GM21526 (cell line): Measurements from ENCODE around the gene CANT1.

Experiments used
- ATAC-seq: cut with Tn5 transposase; IDR thresholded peaks from one replicate; pipeline ENCODE4 v1.9.1; 2021; ENCODE audit warnings: moderate library complexity; ENCODE audit not compliant: unreplicated experiment, low FRiP score

Gene CANT1

GRCh38 chr17:78981010-78981888 lies 28.3 kb downstream of the CANT1 start:
- ATAC-seq = no peak

GRCh38 chr17:78980624-78980972 lies 29.0 kb downstream of the CANT1 start:
- no peak for ATAC-seq

- ATAC-seq = no peak
These were observed 29.6 kb downstream of the CANT1 start, which contains the start of gene LGALS3BP for GRCh38 chr17:78979780-78980623. LGALS3BP (minus strand) TSS chr17:78979923; CDS start chr17:78977191, 2,732 bp downstream.

GRCh38 chr17:78977997-78978973 lies 31.3 kb downstream of the CANT1 start:
- no peak for ATAC-seq

- no peak for ATAC-seq
These were observed 32.0 kb downstream of the CANT1 start for GRCh38 chr17:78977681-78977943.

GRCh38 chr17:78976907-78977680 lies 32.5 kb downstream of the CANT1 start:
- no peak for ATAC-seq

GRCh38 chr17:78974635-78975591 lies 34.7 kb downstream of the CANT1 start:
- no peak for ATAC-seq

GRCh38 chr17:78973792-78974520 lies 35.6 kb downstream of the CANT1 start:
- ATAC-seq = no peak

- no peak for ATAC-seq
These were observed 36.4 kb downstream of the CANT1 start for GRCh38 chr17:78973196-78973595.

- ATAC-seq = no peak
These were observed 37.0 kb downstream of the CANT1 start for GRCh38 chr17:78972507-78973105.

- no peak for ATAC-seq
These were observed 37.6 kb downstream of the CANT1 start for GRCh38 chr17:78971756-78972506.

GRCh38 chr17:78970834-78971755 lies 38.5 kb downstream of the CANT1 start:
- no peak for ATAC-seq

GRCh38 chr17:78969865-78970264 lies 39.7 kb downstream of the CANT1 start:
- ATAC-seq = no peak

GRCh38 chr17:78967782-78968362 lies 41.7 kb downstream of the CANT1 start:
- ATAC-seq = no peak

- ATAC-seq = no peak
These were observed 42.5 kb downstream of the CANT1 start for GRCh38 chr17:78966910-78967600.
